UCSD-AML1 (cell line): ENCODE data around the gene ATP1B3.
"Not testable (repeated sequence)": the region's sequence is repeated elsewhere in the genome, so short reads cannot be mapped to it uniquely, and the experiment has no call there.

Source experiments
- DNase-seq: peaks from one replicate; lab custom pipeline; 2025; ENCODE audit not compliant: unreplicated experiment; lab: John Stamatoyannopoulos, UW

Gene ATP1B3

GRCh38 chr3:141860086-141860669 lies 16.3 kb upstream of the ATP1B3 start:
- no peak for DNase-seq

GRCh38 chr3:141860766-141861513 lies 15.5 kb upstream of the ATP1B3 start:
- no peak for DNase-seq

GRCh38 chr3:141862279-141862816 lies 14.1 kb upstream of the ATP1B3 start:
- no peak for DNase-seq

GRCh38 chr3:141863491-141863890 lies 13.0 kb upstream of the ATP1B3 start:
- no peak for DNase-seq

GRCh38 chr3:141864281-141864970 lies 12.0 kb upstream of the ATP1B3 start:
- DNase-seq: no peak

GRCh38 chr3:141865101-141865500 lies 11.3 kb upstream of the ATP1B3 start:
- no peak for DNase-seq

GRCh38 chr3:141870091-141870687 lies 6.3 kb upstream of the ATP1B3 start:
- no peak for DNase-seq

- peak; percentile 82 for DNase-seq
Observed at GRCh38 chr3:141875374-141875892, 1.0 kb upstream of the ATP1B3 start.

GRCh38 chr3:141875893-141876380 lies 506 bp upstream of the ATP1B3 start:
- DNase-seq: peak; percentile 81

GRCh38 chr3:141876891-141877621 lies 613 bp downstream of the ATP1B3 start:
- DNase-seq: peak; percentile 52

- no peak for DNase-seq
Observed at GRCh38 chr3:141877911-141878310, 1.5 kb downstream of the ATP1B3 start.

GRCh38 chr3:141878326-141878725 lies 1.9 kb downstream of the ATP1B3 start:
- no peak for DNase-seq

GRCh38 chr3:141878817-141879216 lies 2.4 kb downstream of the ATP1B3 start:
- no peak for DNase-seq

GRCh38 chr3:141881702-141882101 lies 5.3 kb downstream of the ATP1B3 start:
- no peak for DNase-seq

- DNase-seq: no peak
Observed at GRCh38 chr3:141887051-141887450, 10.6 kb downstream of the ATP1B3 start.

- DNase-seq: not testable (repeated sequence)
Observed at GRCh38 chr3:141888548-141888947, 12.1 kb downstream of the ATP1B3 start.

- DNase-seq: no peak
Observed at GRCh38 chr3:141894524-141895176, 18.2 kb downstream of the ATP1B3 start.

- no peak for DNase-seq
Observed at GRCh38 chr3:141895731-141896130, 19.3 kb downstream of the ATP1B3 start.

GRCh38 chr3:141898908-141899307 lies 22.5 kb downstream of the ATP1B3 start:
- DNase-seq: no peak

GRCh38 chr3:141900343-141900742 lies 23.9 kb downstream of the ATP1B3 start:
- no peak for DNase-seq
